Glutamatergic neuron (in vitro differentiated cells): ENCODE results near the gene ZNF687. TPM values are rescaled to one million over a fixed set of nuclear protein-coding genes. Genes with fewer than 3 reads are reported as not detected.

ENCODE experiments used
- DNase-seq: peaks from one replicate; pipeline ENCODE4 v3.0.0; 2022
- H3K27ac Mint-ChIP-seq: one replicate; pipeline ENCODE4 v1.8.0; 2020; ENCODE audit warnings: mild to moderate bottlenecking, mixed read lengths, inconsistent platforms; ENCODE audit not compliant: unreplicated experiment
- H3K27me3 Mint-ChIP-seq: one replicate; pipeline ENCODE4 v1.8.0; 2020; ENCODE audit warnings: mild to moderate bottlenecking, moderate library complexity, mixed read lengths, inconsistent platforms; ENCODE audit not compliant: unreplicated experiment
- H3K36me3 Mint-ChIP-seq: one replicate; pipeline ENCODE4 v1.8.0; 2020; ENCODE audit warnings: mild to moderate bottlenecking, mixed read lengths, inconsistent platforms; ENCODE audit not compliant: unreplicated experiment
- H3K4me1 Mint-ChIP-seq: one replicate; pipeline ENCODE4 v1.8.0; 2020; ENCODE audit warnings: mild to moderate bottlenecking, low read depth, mixed read lengths, inconsistent platforms; ENCODE audit not compliant: unreplicated experiment
- H3K4me3 Mint-ChIP-seq: one replicate; pipeline ENCODE4 v1.8.0; 2020; ENCODE audit warnings: mild to moderate bottlenecking, mixed read lengths, inconsistent platforms; ENCODE audit not compliant: unreplicated experiment
- H3K9me3 Mint-ChIP-seq: one replicate; pipeline ENCODE4 v1.8.0; 2020; ENCODE audit warnings: mild to moderate bottlenecking, moderate library complexity, mixed read lengths, inconsistent platforms; ENCODE audit not compliant: unreplicated experiment
- total RNA-seq: library from RNA; stranded (reverse); fragmentation: NEBNext Ultra II Directional; extraction: Animal tissue kit (Norgen Biotek cat#: 25700); gene quantifications from one replicate; pipeline ENCODE4 v1.2.1, GENCODE V29; 2021; ENCODE audit not compliant: unreplicated experiment
- TF ChIP-seq, protein P1 (sequence below): fragments of 200-600 bp; sonication (generic); IDR thresholded peaks from one replicate; pipeline ENCODE4 v1.5.0; 2021; ENCODE audit not compliant: partially characterized antibody, unreplicated experiment

The ZNF687 gene
- total RNA-seq, 1 donor from 2014 or later = 34.4 TPM

DNA sequence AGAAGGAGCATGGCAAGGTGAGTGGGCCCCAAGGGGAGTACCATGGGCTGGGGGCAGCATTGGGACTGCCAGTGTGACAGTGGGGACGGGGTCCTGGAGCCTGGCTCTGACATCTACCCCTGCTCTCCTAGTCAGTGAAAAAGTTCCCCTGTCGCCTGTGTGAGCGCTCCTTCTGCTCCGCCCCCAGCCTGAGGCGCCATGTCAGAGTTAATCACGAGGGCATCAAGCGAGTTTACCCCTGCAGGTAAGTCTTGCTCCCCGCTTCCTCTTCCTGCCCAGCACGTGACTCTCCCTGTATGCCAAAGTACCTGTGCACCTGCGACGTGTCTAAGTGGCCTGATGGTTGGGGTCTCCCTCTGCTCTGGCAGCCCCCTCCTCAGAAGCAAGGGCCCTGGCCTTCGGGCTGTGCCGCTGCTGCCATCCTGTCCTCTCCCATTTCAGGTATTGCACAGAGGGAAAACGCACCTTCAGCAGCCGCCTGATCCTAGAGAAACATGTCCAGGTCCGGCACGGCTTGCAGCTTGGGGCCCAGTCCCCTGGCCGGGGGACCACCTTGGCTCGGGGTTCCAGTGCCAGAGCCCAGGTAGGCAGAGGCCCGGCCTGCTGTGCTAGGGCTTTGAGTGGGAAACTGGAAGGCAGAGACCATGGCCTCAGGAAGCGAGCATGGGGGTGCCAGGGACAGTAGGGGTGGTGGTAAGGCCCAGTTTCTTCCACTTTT is 8.1 kb downstream of the ZNF687 start:
- Mint-ChIP-seq H3K4me1 (peaks cover 11% of the 10 kb centered on the region), H3K36me3 (peaks cover 4% of the 10 kb centered on the region), H3K27me3 (peaks cover 10% of the 10 kb centered on the region)

DNA sequence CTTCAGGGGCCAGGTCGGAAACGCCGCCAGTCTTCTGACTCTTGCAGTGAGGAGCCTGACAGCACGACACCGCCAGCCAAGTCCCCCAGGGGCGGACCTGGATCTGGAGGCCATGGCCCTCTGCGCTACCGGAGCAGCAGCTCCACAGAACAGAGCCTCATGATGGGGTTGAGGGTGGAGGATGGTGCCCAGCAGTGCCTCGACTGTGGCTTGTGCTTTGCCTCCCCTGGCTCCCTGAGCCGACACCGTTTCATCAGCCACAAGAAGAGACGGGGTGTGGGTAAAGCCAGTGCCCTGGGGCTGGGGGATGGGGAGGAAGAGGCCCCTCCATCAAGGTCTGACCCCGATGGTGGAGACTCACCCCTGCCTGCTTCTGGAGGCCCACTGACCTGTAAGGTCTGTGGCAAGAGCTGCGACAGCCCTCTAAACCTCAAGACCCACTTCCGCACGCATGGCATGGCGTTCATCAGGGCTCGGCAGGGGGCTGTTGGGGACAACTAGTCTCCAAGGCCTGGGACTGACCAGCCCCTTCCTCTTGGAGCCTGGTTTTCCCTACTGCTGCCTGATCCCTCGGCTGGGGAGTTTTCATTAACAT is 8.7 kb downstream of the ZNF687 start:
- TF ChIP-seq, protein P1, sequence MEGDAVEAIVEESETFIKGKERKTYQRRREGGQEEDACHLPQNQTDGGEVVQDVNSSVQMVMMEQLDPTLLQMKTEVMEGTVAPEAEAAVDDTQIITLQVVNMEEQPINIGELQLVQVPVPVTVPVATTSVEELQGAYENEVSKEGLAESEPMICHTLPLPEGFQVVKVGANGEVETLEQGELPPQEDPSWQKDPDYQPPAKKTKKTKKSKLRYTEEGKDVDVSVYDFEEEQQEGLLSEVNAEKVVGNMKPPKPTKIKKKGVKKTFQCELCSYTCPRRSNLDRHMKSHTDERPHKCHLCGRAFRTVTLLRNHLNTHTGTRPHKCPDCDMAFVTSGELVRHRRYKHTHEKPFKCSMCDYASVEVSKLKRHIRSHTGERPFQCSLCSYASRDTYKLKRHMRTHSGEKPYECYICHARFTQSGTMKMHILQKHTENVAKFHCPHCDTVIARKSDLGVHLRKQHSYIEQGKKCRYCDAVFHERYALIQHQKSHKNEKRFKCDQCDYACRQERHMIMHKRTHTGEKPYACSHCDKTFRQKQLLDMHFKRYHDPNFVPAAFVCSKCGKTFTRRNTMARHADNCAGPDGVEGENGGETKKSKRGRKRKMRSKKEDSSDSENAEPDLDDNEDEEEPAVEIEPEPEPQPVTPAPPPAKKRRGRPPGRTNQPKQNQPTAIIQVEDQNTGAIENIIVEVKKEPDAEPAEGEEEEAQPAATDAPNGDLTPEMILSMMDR = no peak
- H3K27me3 Mint-ChIP-seq = peaks cover 10% of the 10 kb centered on the region
- peaks cover 4% of the 10 kb centered on the region for H3K36me3 Mint-ChIP-seq
- peaks cover 11% of the 10 kb centered on the region for H3K4me1 Mint-ChIP-seq
- no peak for DNase-seq
- H3K27ac Mint-ChIP-seq = no peak overlapping the region
- peaks cover 1% of the 10 kb centered on the region for H3K9me3 Mint-ChIP-seq
- H3K4me3 Mint-ChIP-seq = no peak overlapping the region

More for the DNA sequence above, 8.1 kb downstream of the ZNF687 start:
- no peak for DNase-seq
- H3K27ac Mint-ChIP-seq = no peak overlapping the region
- peaks cover 1% of the 10 kb centered on the region for H3K9me3 Mint-ChIP-seq
- no peak overlapping the region for H3K4me3 Mint-ChIP-seq
- TF ChIP-seq, protein P1 = no peak

DNA sequence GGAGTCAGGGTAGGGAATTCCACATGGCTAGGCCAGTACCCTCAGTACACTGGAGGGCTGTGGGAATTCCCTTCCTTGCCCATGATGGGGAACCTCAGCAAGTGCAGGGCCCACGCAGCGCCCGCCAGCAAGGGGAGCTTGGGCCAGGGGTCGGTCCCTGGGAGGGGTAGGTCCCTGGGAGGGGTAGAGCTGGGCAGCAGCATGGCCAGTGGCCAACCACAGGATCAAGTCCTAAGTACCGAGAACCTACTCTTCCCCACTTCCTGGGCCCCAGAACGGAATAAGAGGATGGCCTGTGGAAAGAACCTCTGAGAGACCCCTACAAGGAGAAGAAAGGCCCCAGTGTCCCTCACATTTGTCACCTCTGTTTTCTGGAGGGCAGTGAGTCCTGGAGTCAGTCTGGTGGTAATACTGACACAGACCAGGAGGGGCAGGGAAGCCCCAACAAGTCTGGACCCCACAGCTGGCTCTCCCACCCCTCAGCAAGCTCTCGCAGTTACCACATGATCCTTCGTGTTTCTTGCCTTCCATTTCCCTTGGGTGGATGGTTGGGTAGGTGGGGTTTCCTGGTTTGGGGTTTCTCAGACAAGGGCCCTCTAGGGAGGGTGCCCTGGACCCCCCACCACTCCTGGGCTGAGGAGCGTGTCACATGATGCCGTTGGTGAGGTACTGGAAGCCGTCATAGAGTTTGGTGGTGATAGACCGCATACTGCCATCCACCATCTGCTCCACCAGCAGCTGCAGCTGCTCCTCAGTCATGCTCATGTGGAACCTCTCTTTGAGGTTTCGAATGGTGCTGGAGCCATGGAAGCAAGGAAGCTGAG is 10.3 kb downstream of the ZNF687 start:
- H3K27me3 Mint-ChIP-seq = peaks cover 10% of the 10 kb centered on the region
- no peaks in the 10 kb centered on the region for H3K9me3 Mint-ChIP-seq
- H3K4me3 Mint-ChIP-seq = no peak overlapping the region
- peak overlapping the region; percentile 82 for H3K27ac Mint-ChIP-seq
- peaks cover 9% of the 10 kb centered on the region for H3K4me1 Mint-ChIP-seq
- TF ChIP-seq, protein P1 = peak; percentile 28
- no peak for DNase-seq
- no peaks in the 10 kb centered on the region for H3K36me3 Mint-ChIP-seq

DNA sequence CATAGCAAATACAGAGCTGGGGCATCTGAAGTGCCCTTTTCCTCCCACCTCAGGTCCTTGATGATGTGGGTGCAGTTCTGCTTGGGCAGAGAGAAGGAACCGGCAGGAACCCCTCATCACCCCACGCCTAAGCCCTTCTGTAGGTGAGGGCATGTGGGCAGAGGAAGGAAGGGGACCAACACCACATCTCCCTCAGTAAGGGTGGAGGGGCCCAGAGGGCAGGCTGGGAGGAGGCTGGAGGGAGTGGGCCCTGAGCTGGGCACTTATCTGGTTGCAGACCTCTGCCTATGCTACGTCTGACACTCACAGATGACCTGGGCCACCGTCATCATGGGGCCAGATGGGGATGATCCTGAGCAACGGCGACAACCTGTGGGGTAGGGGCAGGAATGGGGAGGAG is 11.0 kb downstream of the ZNF687 start:
- H3K9me3 Mint-ChIP-seq = no peaks in the 10 kb centered on the region
- peak overlapping the region; percentile 82 for H3K27ac Mint-ChIP-seq
- H3K27me3 Mint-ChIP-seq = peaks cover 11% of the 10 kb centered on the region
- no peak overlapping the region for H3K4me3 Mint-ChIP-seq
- H3K36me3 Mint-ChIP-seq = no peaks in the 10 kb centered on the region
- no peak for DNase-seq
- H3K4me1 Mint-ChIP-seq = peaks cover 9% of the 10 kb centered on the region
- TF ChIP-seq, protein P1 = no peak
